Transverse colon (tissue), 4 donors: Measurements from ENCODE around the gene SLC25A42.

Experiments used
- CTCF ChIP-seq, 5 experiments: fragments of 200-600 bp in 3 of 5; fragments of 450-650 bp in 2 of 5; sonication (generic) in 3 of 5; IDR thresholded peaks; 1 replicate in 2 of 5; 2 replicates in 3 of 5; pipeline ENCODE4 v1.5.1; 2016 to 2017; ENCODE audit warnings: antibody characterized with exemption in 5 of 5, inconsistent platforms in 3 of 5, mild to moderate bottlenecking in 2 of 5, moderate library complexity in 1 of 5
- EP300 ChIP-seq: sonication (generic); formaldehyde crosslinking; IDR thresholded peaks from one replicate; pipeline ENCODE4 v1.6.1; 2017; ENCODE audit warnings: antibody characterized with exemption, low read depth
- POLR2A ChIP-seq: fragments of 450-650 bp; IDR thresholded peaks from one replicate; pipeline ENCODE4 v1.6.1; 2016; ENCODE audit warnings: antibody characterized with exemption, mild to moderate bottlenecking, moderate library complexity
- POLR2AphosphoS5 ChIP-seq, 3 donors: sonication (generic); formaldehyde crosslinking; IDR thresholded peaks; one replicate each; pipeline ENCODE4 v1.6.1; 2016; ENCODE audit warnings: antibody characterized with exemption in 3 of 3

GRCh38 chr19:19133985-19134384 is 70.2 kb downstream of the SLC25A42 start:
- TF ChIP-seq CTCF (IDR thresholded peaks at IDR 0.05) = no peak
- no peak for TF ChIP-seq POLR2A
- no peak for TF ChIP-seq POLR2AphosphoS5 (IDR thresholded peaks at IDR 0.05)
- TF ChIP-seq EP300 = no peak
